Mesodermal cell (in vitro differentiated cells): ENCODE results near the gene CTSL.

Experiments
- H3K27ac ChIP-seq: 2 replicates; pipeline ENCODE4 v1.7.0; 2013; ENCODE audit warnings: mild to moderate bottlenecking, low read depth, low read length, moderate library complexity; ENCODE audit not compliant: severe bottlenecking
- H3K36me3 ChIP-seq: 2 replicates; pipeline ENCODE4 v1.7.1; 2013; ENCODE audit warnings: mild to moderate bottlenecking, low read length, moderate library complexity; ENCODE audit not compliant: control insufficient read depth, insufficient read depth
- H3K4me1 ChIP-seq: one replicate; pipeline ENCODE4 v1.7.1; 2013; ENCODE audit warnings: mild to moderate bottlenecking, low read length; ENCODE audit not compliant: insufficient read depth, control insufficient read depth, poor library complexity, severe bottlenecking
- H3K4me3 ChIP-seq: 2 replicates; pipeline ENCODE4 v1.7.0; 2013; ENCODE audit warnings: low read length, control low read depth, mild to moderate bottlenecking; ENCODE audit not compliant: insufficient read depth, poor library complexity, severe bottlenecking; ENCODE audit errors: extremely low read depth
- H3K9me3 ChIP-seq: 2 replicates; pipeline ENCODE4 v1.7.1; 2013; ENCODE audit warnings: mild to moderate bottlenecking, low read length, moderate library complexity; ENCODE audit not compliant: control insufficient read depth
- WGBS, 2 experiments: methylation state at CpG; one replicate each; pipeline ENCODE4 v1.1.5; 2013; ENCODE audit warnings: missing lambda C conversion rate in 2 of 2; ENCODE audit not compliant: insufficient coverage in 2 of 2; 5-methylcytosine and 5-hydroxymethylcytosine counted together

The CTSL gene

GRCh38 chr9:87701931-87702421 lies 23.9 kb upstream of the CTSL start:
- H3K36me3 ChIP-seq, result peaks cover 57% of the 10 kb centered on the region
- H3K9me3 ChIP-seq, result no peaks in the 10 kb centered on the region
- peak overlapping the region; percentile 65 for H3K27ac ChIP-seq

GRCh38 chr9:87702921-87703320 lies 23.0 kb upstream of the CTSL start:
- H3K4me1 ChIP-seq, result peaks cover 7% of the 10 kb centered on the region
- 92 to 100% methylated on average over 6 to 9 of the region's 9 CpGs for WGBS, 2 experiments
- no peaks in the 10 kb centered on the region for H3K9me3 ChIP-seq
- peaks cover 57% of the 10 kb centered on the region for H3K36me3 ChIP-seq
- no peak overlapping the region for H3K27ac ChIP-seq
- H3K4me3 ChIP-seq, result no peak overlapping the region

More at GRCh38 chr9:87701931-87702421, 23.9 kb upstream of the CTSL start:
- WGBS, 2 experiments, result 56% methylated on average over 1 of the region's 6 CpGs; no CpG with 5 or more reads in 1 of the 2 experiments
- Histone ChIP-seq H3K4me3 (no peak overlapping the region), H3K4me1 (peaks cover 7% of the 10 kb centered on the region)

- Histone ChIP-seq H3K36me3 (peaks cover 53% of the 10 kb centered on the region), H3K4me1 (peaks cover 7% of the 10 kb centered on the region), H3K9me3 (no peaks in the 10 kb centered on the region), H3K4me3 (no peak overlapping the region), H3K27ac (no peak overlapping the region)
- WGBS, 2 experiments, result 84 to 94% methylated on average over 3 to 5 of the region's 7 CpGs
Observed at GRCh38 chr9:87703636-87704276, 22.2 kb upstream of the CTSL start.

- H3K4me1 ChIP-seq, result peaks cover 7% of the 10 kb centered on the region
- H3K36me3 ChIP-seq, result peaks cover 54% of the 10 kb centered on the region
- H3K27ac ChIP-seq, result no peak overlapping the region
- H3K9me3 ChIP-seq, result no peaks in the 10 kb centered on the region
- WGBS, 2 experiments, result 93 to 97% methylated on average over 5 to 6 of the region's 6 CpGs
- H3K4me3 ChIP-seq, result no peak overlapping the region
Observed at GRCh38 chr9:87704342-87704741, 21.6 kb upstream of the CTSL start.

- H3K36me3 ChIP-seq, result peaks cover 46% of the 10 kb centered on the region
- 96 to 99% methylated on average over 33 to 37 of the region's 39 CpGs for WGBS, 2 experiments
- no peak overlapping the region for H3K4me3 ChIP-seq
- no peak overlapping the region for H3K27ac ChIP-seq
- H3K4me1 ChIP-seq, result peaks cover 4% of the 10 kb centered on the region
- H3K9me3 ChIP-seq, result no peaks in the 10 kb centered on the region
Observed at GRCh38 chr9:87706066-87706739, 19.7 kb upstream of the CTSL start.

- peaks cover 11% of the 10 kb centered on the region for H3K4me1 ChIP-seq
- H3K36me3 ChIP-seq, result peaks cover 40% of the 10 kb centered on the region
- H3K4me3 ChIP-seq, result no peak overlapping the region
- WGBS, 2 experiments, result 93% methylated on average over 3 of the region's 6 CpGs
- H3K27ac ChIP-seq, result no peak overlapping the region
- no peaks in the 10 kb centered on the region for H3K9me3 ChIP-seq
Observed at GRCh38 chr9:87707805-87708506, 18.0 kb upstream of the CTSL start.

- no peaks in the 10 kb centered on the region for H3K9me3 ChIP-seq
- H3K4me3 ChIP-seq, result no peak overlapping the region
- H3K4me1 ChIP-seq, result peaks cover 11% of the 10 kb centered on the region
- WGBS, 2 experiments, result 100% methylated on average over 1 of the region's 5 CpGs
- H3K27ac ChIP-seq, result no peak overlapping the region
- H3K36me3 ChIP-seq, result peaks cover 36% of the 10 kb centered on the region
Observed at GRCh38 chr9:87708546-87708945, 17.4 kb upstream of the CTSL start.

GRCh38 chr9:87708986-87709728 lies 16.8 kb upstream of the CTSL start:
- 94 to 98% methylated on average over 5 of the region's 7 CpGs for WGBS, 2 experiments
- Histone ChIP-seq H3K4me3 (no peak overlapping the region), H3K4me1 (peaks cover 11% of the 10 kb centered on the region), H3K27ac (no peak overlapping the region), H3K9me3 (no peaks in the 10 kb centered on the region), H3K36me3 (peaks cover 36% of the 10 kb centered on the region)

GRCh38 chr9:87710443-87710842 lies 15.5 kb upstream of the CTSL start:
- Histone ChIP-seq H3K27ac (no peak overlapping the region), H3K4me3 (no peak overlapping the region), H3K4me1 (peaks cover 11% of the 10 kb centered on the region), H3K36me3 (peaks cover 36% of the 10 kb centered on the region), H3K9me3 (no peaks in the 10 kb centered on the region)
- 84 to 85% methylated on average over 5 of the region's 5 CpGs for WGBS, 2 experiments
